HEK293T (cell line): ENCODE data around the gene PTPRD.

ENCODE experiments used
- BHLHE40 ChIP-seq: fragments of 450-650 bp; IDR thresholded peaks from 2 replicates; pipeline ENCODE4 v1.6.1; 2016; ENCODE audit warnings: mild to moderate bottlenecking, moderate library complexity, borderline replicate concordance
- CTBP1 ChIP-seq: fragments of 450-650 bp; IDR thresholded peaks from 2 replicates; pipeline ENCODE4 v1.6.1; 2016; ENCODE audit warnings: borderline replicate concordance
- ELF4 ChIP-seq: fragments of 450-650 bp; IDR thresholded peaks from 2 replicates; pipeline ENCODE4 v1.6.1; 2017; ENCODE audit warnings: antibody characterized with exemption
- FOXK2 ChIP-seq: fragments of 450-650 bp; IDR thresholded peaks from 2 replicates; pipeline ENCODE4 v1.6.1; 2016; ENCODE audit warnings: mild to moderate bottlenecking
- NFRKB ChIP-seq: fragments of 450-650 bp; IDR thresholded peaks from 2 replicates; pipeline ENCODE4 v1.6.1; 2016; ENCODE audit warnings: mild to moderate bottlenecking, moderate library complexity
- SP1 ChIP-seq: fragments of 450-650 bp; IDR thresholded peaks from 2 replicates; pipeline ENCODE4 v1.6.1; 2017
- TARDBP ChIP-seq: fragments of 450-650 bp; IDR thresholded peaks from 2 replicates; pipeline ENCODE4 v1.6.1; 2016

DNA sequence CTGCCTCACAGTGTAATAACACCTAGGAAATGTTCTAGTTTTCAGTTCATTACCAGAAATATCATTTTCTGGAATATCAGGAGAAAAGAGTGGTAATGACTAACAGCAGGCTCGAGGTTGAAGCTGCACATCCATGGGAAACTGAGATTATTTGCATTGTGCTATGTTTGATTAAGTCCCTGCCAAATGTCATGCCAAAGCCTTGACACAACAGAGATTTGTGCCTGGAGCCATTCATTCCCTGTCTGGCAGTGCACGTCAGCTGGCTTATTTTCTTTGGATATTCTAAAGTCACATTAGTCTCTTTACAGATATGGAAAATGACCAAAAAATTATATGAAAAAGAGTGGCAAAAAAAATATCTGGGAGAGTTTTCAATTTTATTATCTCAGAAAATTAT lies 848.0 kb downstream of the PTPRD start:
- no peak for TF ChIP-seq NFRKB
- no peak for TF ChIP-seq TARDBP
- TF ChIP-seq ELF4 = no peak
- no peak for TF ChIP-seq SP1
- TF ChIP-seq FOXK2 = no peak
- no peak for TF ChIP-seq BHLHE40
- no peak for TF ChIP-seq CTBP1
